HepG2 (cell line): ENCODE data around the gene CENPO. TPM values are rescaled to one million over a fixed set of nuclear protein-coding genes. Genes with fewer than 3 reads are reported as not detected.

Experiments used
- ATAC-seq: fragments of 200-7000 bp; cut with Tn5 transposase; 3 replicates; pipeline ENCODE4 v1.9.1; 2020; ENCODE audit warnings: mild to moderate bottlenecking, moderate library complexity
- BruUV-seq: library from RNA; stranded (reverse); fragments of 400-500 nt; replicated peaks from 2 replicates; lab custom pipeline; 2021; lab: Mats Ljungman, UMichigan
- CTCF ChIA-PET: fragments of 300-600 bp; formaldehyde crosslinking; extraction: SDS; loops from one replicate; lab custom pipeline; 2021; ENCODE audit warnings: low total read pairs, inconsistent platforms, low intra/inter-chr PET ratio; lab: Yijun Ruan, JAX
- POLR2A ChIA-PET: fragments of 350-600 bp; sonication (Branson Sonifier 250); formaldehyde crosslinking; loops from one replicate; lab custom pipeline; 2020; ENCODE audit warnings: antibody characterized with exemption, inconsistent platforms; lab: Yijun Ruan, JAX
- DNase-seq: peaks from one replicate; pipeline ENCODE4 v3.0.0-alpha.2; 2015; ENCODE audit warnings: low spot score
- FAIRE-seq: peaks from 3 replicates; lab custom pipeline; 2011; peaks lifted over from hg19 to GRCh38; lab: Jason Lieb, UNC
- H2AFZ ChIP-seq: one replicate; pipeline ENCODE4 v1.6.1; 2011; ENCODE audit warnings: low read length, inconsistent platforms
- H3K27ac ChIP-seq: fragments of 300-600 bp; 3 replicates; pipeline ENCODE4 v1.8.0; 2011; ENCODE audit warnings: mixed run types, mild to moderate bottlenecking, mixed read lengths, low read length, inconsistent platforms; ENCODE audit not compliant: insufficient read depth; ENCODE audit errors: extremely low read length
- H3K27me3 ChIP-seq, 2 experiments: fragments of 200-600 bp in 1 of 2; 2 replicates in 1 of 2; 3 replicates in 1 of 2; pipeline versions ENCODE4 v1.6.0 to v1.8.0; 2011; ENCODE audit warnings: low read length in 2 of 2, mild to moderate bottlenecking in 2 of 2, moderate library complexity in 2 of 2, inconsistent platforms in 1 of 2; ENCODE audit not compliant: insufficient read depth in 2 of 2, control insufficient read depth in 1 of 2
- H3K36me3 ChIP-seq, 2 experiments: fragments of 200-600 bp in 1 of 2; replicated peaks in 1 of 2; 2 replicates in 1 of 2; 3 replicates in 1 of 2; pipeline versions ENCODE4 v1.5.1 to v1.8.0; 2011; ENCODE audit warnings: low read length in 2 of 2, inconsistent platforms in 1 of 2; ENCODE audit not compliant: insufficient read depth in 2 of 2, control insufficient read depth in 1 of 2
- H3K4me1 ChIP-seq: 2 replicates; pipeline ENCODE4 v1.5.1; 2012; ENCODE audit warnings: low read length, inconsistent platforms; ENCODE audit not compliant: insufficient read depth
- H3K4me2 ChIP-seq: 2 replicates; pipeline ENCODE4 v1.6.0; 2011; ENCODE audit warnings: low read depth, low read length, inconsistent platforms
- H3K4me3 ChIP-seq, 3 experiments: fragments of 200-600 bp in 1 of 3; sonication (generic), shearing (Covaris generic) in 1 of 3; replicated peaks in 1 of 3; 2 replicates each; pipeline ENCODE4 v1.5.1; 2011 to 2016; ENCODE audit warnings: low read length in 3 of 3, inconsistent platforms in 2 of 3, low read depth in 2 of 3, mild to moderate bottlenecking in 2 of 3, control low read depth in 1 of 3, mixed read lengths in 1 of 3; ENCODE audit not compliant: insufficient read depth in 1 of 3
- H3K79me2 ChIP-seq: one replicate; pipeline ENCODE4 v1.6.1; 2011; ENCODE audit warnings: low read length, inconsistent platforms; ENCODE audit not compliant: insufficient read depth
- H3K9ac ChIP-seq: 2 replicates; pipeline ENCODE4 v1.6.0; 2011; ENCODE audit warnings: mild to moderate bottlenecking, low read depth, low read length, inconsistent platforms; ENCODE audit not compliant: insufficient read depth
- H3K9me3 ChIP-seq: 2 replicates; pipeline ENCODE4 v1.5.1; 2012; ENCODE audit warnings: mild to moderate bottlenecking, low read length
- H4K20me1 ChIP-seq: 2 replicates; pipeline ENCODE4 v1.6.0; 2011; ENCODE audit warnings: inconsistent platforms, mild to moderate bottlenecking, low read length, moderate library complexity; ENCODE audit not compliant: insufficient read depth
- CAMTA2 ChIP-seq: sonication (generic); formaldehyde crosslinking; IDR thresholded peaks from 2 replicates; pipeline ENCODE4 v1.4.0; 2020; ENCODE audit warnings: mild to moderate bottlenecking, missing genetic modification reagents, borderline replicate concordance
- NR2F1 ChIP-seq, 2 experiments: fragments of 450-650 bp in 1 of 2; formaldehyde crosslinking in 1 of 2; IDR thresholded peaks; 2 replicates each; pipeline versions ENCODE4 v1.5.0 to v1.6.1; 2016 to 2020; ENCODE audit warnings: mild to moderate bottlenecking in 1 of 2, missing compliant biosample characterization in 1 of 2, missing genetic modification reagents in 1 of 2, moderate library complexity in 1 of 2
- WGBS: methylation state at CpG from one replicate; pipeline ENCODE4 v1.1.6; 2017; ENCODE audit warnings: low lambda C conversion rate; 5-methylcytosine and 5-hydroxymethylcytosine counted together
- in situ Hi-C: cut with HindIII; loops from 2 replicates; pipeline ENCODE4 v1.10.0; 2017; ENCODE audit warnings: low pct_unique_long_range_greater_than_20kb; ENCODE audit not compliant: extremely low pct_ligation_motif_present
- intact Hi-C: fragments of 100-400 bp; cut with micrococcal nuclease; formaldehyde crosslinking; loops from one replicate; pipeline ENCODE4 v1.10.0; 2022; ENCODE audit not compliant: unreplicated experiment
- polyA plus RNA-seq, 8 experiments: library from polyadenylated mRNA; depleted of rRNA in 3 of 8; stranded (reverse) in 7 of 8; unstranded in 1 of 8; fragments of >200 nt; fragmentation: Illumina TruSeq in 4 of 8; extraction: Trizol in 4 of 8; gene quantifications; 2 replicates each; pipeline versions ENCODE4 v1.2.1 to v1.2.3, GENCODE V29; 2011 to 2016; ENCODE audit warnings: low read depth in 4 of 8, missing spikeins in 1 of 8, mixed read lengths in 1 of 8; ENCODE audit not compliant: insufficient read depth in 1 of 8
- total RNA-seq, 5 experiments: library from RNA; depleted of rRNA; stranded (reverse); fragments of >200 nt; fragmentation: Illumina TruSeq; extraction: Trizol; gene quantifications; 2 replicates each; pipeline ENCODE4 v1.2.3, GENCODE V29; 2016; ENCODE audit warnings: low read depth in 1 of 5
- TF ChIP-seq, protein P1 (sequence below): sonication (generic); formaldehyde crosslinking; IDR thresholded peaks from 2 replicates; pipeline ENCODE4 v1.8.0; 2022; ENCODE audit warnings: low read depth, missing genetic modification reagents
- TF ChIP-seq, protein P2 (sequence below): fragments of 450-650 bp; IDR thresholded peaks from 2 replicates; pipeline ENCODE4 v1.6.1; 2016

Gene CENPO
- total and polyA plus RNA-seq, 2 of the 13 experiments (the other 11 are each of a cell fraction or from before 2014, with no cell fraction given), result 19.7 to 35.5 TPM

DNA sequence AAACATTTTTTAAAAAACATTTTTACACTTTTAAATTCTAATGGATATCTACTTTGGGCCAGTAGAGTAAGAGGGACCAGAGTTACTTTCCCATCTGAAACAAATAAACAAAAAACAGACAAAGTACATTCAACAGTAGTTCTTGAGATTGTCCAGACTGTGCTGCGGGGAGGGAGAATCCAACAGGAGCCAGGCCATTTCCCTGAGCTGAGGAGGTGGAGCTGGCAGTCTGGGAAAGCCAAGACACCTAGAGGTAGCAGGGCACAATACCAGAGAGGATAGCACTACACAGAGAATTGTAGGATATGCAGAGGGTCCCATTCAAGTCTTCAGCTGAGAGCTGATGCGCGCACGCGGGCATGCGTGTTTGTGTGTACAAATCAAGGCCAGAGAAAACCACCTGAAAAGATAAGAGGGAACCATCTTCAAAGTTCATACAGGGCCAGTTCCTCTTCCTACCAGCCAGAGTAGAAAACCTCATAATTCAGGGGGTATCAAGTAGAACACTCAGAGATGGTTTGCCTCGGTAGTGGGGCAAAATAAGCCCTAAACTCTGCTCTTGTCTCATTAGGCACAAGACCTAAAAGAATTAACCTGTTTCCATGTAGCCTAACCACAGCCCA lies 44.0 kb upstream of the CENPO start:
- CTCF ChIA-PET, result no interaction called here
- in situ Hi-C loops (no loop called here), intact Hi-C loops (no loop called here)
- no peak overlapping the region for H3K27ac ChIP-seq
- no peaks in the 10 kb centered on the region for H3K9me3 ChIP-seq
- H3K4me2 ChIP-seq, result no peak overlapping the region
- no peak overlapping the region for H2AFZ ChIP-seq
- no peak overlapping the region for H3K9ac ChIP-seq
- TF ChIP-seq, protein P1, sequence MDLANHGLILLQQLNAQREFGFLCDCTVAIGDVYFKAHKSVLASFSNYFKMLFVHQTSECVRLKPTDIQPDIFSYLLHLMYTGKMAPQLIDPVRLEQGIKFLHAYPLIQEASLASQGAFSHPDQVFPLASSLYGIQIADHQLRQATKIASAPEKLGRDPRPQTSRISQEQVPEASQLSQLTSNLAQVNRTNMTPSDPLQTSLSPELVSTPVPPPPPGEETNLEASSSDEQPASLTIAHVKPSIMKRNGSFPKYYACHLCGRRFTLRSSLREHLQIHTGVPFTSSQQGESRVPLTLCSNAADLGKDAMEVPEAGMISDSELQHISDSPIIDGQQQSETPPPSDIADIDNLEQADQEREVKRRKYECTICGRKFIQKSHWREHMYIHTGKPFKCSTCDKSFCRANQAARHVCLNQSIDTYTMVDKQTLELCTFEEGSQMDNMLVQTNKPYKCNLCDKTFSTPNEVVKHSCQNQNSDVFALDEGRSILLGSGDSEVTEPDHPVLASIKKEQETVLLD (CRISPR knock-in tag), result no peak
- TF ChIP-seq CAMTA2 (no peak), NR2F1 (CRISPR knock-in tag; IDR thresholded peaks at IDR 0.05) (no peak)
- TF ChIP-seq, protein P2, sequence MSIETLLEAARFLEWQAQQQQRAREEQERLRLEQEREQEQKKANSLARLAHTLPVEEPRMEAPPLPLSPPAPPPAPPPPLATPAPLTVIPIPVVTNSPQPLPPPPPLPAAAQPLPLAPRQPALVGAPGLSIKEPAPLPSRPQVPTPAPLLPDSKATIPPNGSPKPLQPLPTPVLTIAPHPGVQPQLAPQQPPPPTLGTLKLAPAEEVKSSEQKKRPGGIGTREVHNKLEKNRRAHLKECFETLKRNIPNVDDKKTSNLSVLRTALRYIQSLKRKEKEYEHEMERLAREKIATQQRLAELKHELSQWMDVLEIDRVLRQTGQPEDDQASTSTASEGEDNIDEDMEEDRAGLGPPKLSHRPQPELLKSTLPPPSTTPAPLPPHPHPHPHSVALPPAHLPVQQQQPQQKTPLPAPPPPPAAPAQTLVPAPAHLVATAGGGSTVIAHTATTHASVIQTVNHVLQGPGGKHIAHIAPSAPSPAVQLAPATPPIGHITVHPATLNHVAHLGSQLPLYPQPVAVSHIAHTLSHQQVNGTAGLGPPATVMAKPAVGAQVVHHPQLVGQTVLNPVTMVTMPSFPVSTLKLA, result no peak
- TF ChIP-seq, all 625 proteins: peak for 0
- POLR2A ChIA-PET, result no interaction called here
- Histone ChIP-seq H3K27me3 (no peaks in the 10 kb centered on the region), H3K36me3 (peaks cover 0 to 4% of the 10 kb centered on the region in 2 experiments; a peak in 2 of 5 replicates), H3K4me1 (peaks cover 3% of the 10 kb centered on the region), H3K79me2 (no peaks in the 10 kb centered on the region), H3K4me3 (no peak overlapping the region), H4K20me1 (no peaks in the 10 kb centered on the region)
- no peak for DNase-seq
- BruUV-seq, result no TSS peak
- no peak for FAIRE-seq
- 87% methylated on average over 7 of the region's 7 CpGs for WGBS
- no peak; the same call in 2 of the 3 replicates for ATAC-seq
